Measurements from ENCODE around the gene RAD51B. TPM values are rescaled to one million over a fixed set of nuclear protein-coding genes. Genes with fewer than 3 reads are reported as not detected.
"Not testable (repeated sequence)": the region's sequence is repeated elsewhere in the genome, so short reads cannot be mapped to it uniquely, and the experiment has no call there.

RAD51B gene
- total RNA-seq, 4 donors from 2014 or later, result 19.6 to 39.7 (median 25.4) TPM

DNA sequence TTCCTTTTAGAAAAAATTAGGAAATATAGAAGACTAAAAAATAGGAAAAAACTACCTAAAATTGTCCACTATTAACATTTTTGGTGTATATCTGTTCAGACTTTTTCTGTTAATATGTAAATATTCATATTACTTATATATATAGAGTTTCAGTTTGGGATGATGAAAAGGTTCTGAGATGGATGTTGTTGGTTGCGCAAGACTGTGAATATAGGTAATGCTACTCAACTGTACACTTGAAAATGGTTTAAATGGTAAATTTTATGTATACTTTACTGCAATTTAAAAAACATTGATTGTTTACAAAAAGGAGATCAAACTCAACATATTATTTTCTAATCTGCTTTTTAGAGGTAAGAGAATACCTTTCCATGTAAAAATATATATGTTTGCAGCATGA lies 200.9 kb downstream of the RAD51B start:
- TF ChIP-seq, protein P1, sequence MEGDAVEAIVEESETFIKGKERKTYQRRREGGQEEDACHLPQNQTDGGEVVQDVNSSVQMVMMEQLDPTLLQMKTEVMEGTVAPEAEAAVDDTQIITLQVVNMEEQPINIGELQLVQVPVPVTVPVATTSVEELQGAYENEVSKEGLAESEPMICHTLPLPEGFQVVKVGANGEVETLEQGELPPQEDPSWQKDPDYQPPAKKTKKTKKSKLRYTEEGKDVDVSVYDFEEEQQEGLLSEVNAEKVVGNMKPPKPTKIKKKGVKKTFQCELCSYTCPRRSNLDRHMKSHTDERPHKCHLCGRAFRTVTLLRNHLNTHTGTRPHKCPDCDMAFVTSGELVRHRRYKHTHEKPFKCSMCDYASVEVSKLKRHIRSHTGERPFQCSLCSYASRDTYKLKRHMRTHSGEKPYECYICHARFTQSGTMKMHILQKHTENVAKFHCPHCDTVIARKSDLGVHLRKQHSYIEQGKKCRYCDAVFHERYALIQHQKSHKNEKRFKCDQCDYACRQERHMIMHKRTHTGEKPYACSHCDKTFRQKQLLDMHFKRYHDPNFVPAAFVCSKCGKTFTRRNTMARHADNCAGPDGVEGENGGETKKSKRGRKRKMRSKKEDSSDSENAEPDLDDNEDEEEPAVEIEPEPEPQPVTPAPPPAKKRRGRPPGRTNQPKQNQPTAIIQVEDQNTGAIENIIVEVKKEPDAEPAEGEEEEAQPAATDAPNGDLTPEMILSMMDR (IDR thresholded peaks at IDR 0.05), result no peak
- TF ChIP-seq POLR2AphosphoS5 (IDR thresholded peaks at IDR 0.05) (no peak), EP300 (IDR thresholded peaks at IDR 0.05) (no peak), POLR2A (IDR thresholded peaks at IDR 0.05) (no peak)
- no peaks in the 10 kb centered on the region for H3K36me3 ChIP-seq
- no peaks in the 10 kb centered on the region for H3K9me3 ChIP-seq
- H3K27ac ChIP-seq, result no peak overlapping the region
- H3K27me3 ChIP-seq, result no peaks in the 10 kb centered on the region
- no peak overlapping the region for H3K4me3 ChIP-seq
- no peak for DNase-seq (ENCODE audit: low spot score in 2 of 2)
- WGBS, result 98% methylated on average over 1 of the region's 1 CpG
- H3K4me1 ChIP-seq, result peaks cover 6% of the 10 kb centered on the region

DNA sequence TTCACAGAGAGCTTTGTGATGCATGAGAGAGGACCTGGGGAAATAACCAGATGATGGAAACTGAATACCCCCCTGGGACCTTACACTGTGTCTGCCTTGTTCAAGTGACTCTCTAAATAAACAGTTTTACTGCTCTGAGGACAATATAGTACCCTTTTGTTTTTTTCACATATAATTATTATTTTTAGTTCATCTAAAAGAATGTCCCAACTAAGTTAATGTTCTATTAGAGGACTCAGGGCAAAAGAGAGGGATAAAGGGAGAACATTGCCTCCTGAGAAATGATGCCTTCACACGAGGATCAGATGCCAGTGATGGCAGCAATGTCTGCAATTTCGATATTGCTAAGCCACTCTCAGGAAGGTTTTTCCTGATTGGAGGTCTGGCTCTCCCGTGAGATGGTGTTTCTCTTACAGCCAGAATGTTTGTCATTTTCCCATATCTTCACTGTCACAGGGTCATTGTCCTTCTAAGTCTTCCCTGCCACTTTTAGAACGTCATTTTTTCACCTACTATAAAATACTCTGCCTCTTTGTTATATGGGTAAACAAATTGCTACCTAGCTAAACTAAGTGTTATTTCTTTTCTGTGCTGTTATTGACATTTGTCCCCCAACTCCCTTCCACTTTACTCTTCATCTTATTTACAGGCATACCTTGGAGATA lies 201.6 kb downstream of the RAD51B start:
- TF ChIP-seq, protein P1 (IDR thresholded peaks at IDR 0.05), result no peak
- no peak for TF ChIP-seq POLR2A (IDR thresholded peaks at IDR 0.05)
- no peak for TF ChIP-seq POLR2AphosphoS5 (IDR thresholded peaks at IDR 0.05)
- TF ChIP-seq EP300 (IDR thresholded peaks at IDR 0.05), result no peak
- 53% methylated on average over 4 of the region's 4 CpGs for WGBS
- Histone ChIP-seq H3K4me3 (no peak overlapping the region), H3K9me3 (no peaks in the 10 kb centered on the region), H3K4me1 (peaks cover 6% of the 10 kb centered on the region), H3K27ac (no peak overlapping the region), H3K36me3 (no peaks in the 10 kb centered on the region), H3K27me3 (no peaks in the 10 kb centered on the region)
- DNase-seq (ENCODE audit: low spot score in 2 of 2), result no peak

DNA sequence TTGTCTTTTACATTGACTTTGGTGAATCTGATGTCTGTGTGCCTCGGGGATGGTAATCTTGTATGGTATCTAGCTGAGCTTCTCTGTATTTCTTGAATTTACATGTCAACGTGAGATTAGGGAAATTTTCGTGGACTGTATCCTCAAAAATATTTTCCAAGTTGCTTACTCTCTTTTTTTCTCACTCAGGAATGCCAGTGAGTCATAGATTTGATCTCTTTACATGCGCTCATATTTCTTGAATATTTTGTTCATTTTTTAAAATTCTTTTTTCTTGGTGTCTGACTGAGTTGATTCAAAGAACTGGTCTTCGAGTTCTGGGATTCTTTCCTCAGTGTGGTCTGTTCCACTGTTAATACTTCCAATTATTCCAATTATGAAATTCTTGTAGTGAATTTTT lies 207.7 kb downstream of the RAD51B start:
- Histone ChIP-seq H3K4me1 (no peaks in the 10 kb centered on the region), H3K27ac (no peak overlapping the region), H3K9me3 (no peaks in the 10 kb centered on the region), H3K4me3 (no peak overlapping the region), H3K27me3 (no peaks in the 10 kb centered on the region), H3K36me3 (no peaks in the 10 kb centered on the region)
- 64% methylated on average over 5 of the region's 5 CpGs for WGBS
- no peak for TF ChIP-seq POLR2A (IDR thresholded peaks at IDR 0.05)
- TF ChIP-seq, protein P1 (IDR thresholded peaks at IDR 0.05), result no peak
- no peak for TF ChIP-seq POLR2AphosphoS5 (IDR thresholded peaks at IDR 0.05)
- TF ChIP-seq EP300 (IDR thresholded peaks at IDR 0.05), result no peak
- no peak for DNase-seq (ENCODE audit: low spot score in 2 of 2)

DNA sequence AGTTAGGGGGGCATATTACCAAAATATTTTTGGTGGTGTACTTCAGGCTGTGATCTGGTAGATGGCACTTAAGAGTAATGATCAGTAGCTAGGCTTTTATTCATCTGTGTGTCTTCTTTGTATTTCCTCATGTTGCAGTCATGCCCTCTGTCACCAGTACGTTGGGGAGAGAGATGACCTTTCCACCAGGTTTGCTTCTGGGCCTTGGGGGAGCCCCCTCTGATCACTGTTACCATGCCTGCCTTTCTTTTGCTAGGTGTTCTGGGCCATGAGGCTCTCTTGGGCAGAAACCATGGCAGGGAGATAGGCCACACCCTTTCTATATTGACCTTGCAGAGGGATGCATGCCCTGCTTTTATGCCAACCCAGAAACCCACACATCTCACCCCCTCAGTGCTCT lies 208.5 kb downstream of the RAD51B start:
- Histone ChIP-seq H3K36me3 (no peaks in the 10 kb centered on the region), H3K4me3 (no peak overlapping the region), H3K9me3 (no peaks in the 10 kb centered on the region), H3K27ac (no peak overlapping the region), H3K27me3 (no peaks in the 10 kb centered on the region), H3K4me1 (no peaks in the 10 kb centered on the region)
- WGBS, result 83% methylated on average over 1 of the region's 1 CpG
- no peak for DNase-seq (ENCODE audit: low spot score in 2 of 2)
- TF ChIP-seq EP300 (IDR thresholded peaks at IDR 0.05) (no peak), POLR2A (IDR thresholded peaks at IDR 0.05) (no peak), POLR2AphosphoS5 (IDR thresholded peaks at IDR 0.05) (no peak)
- TF ChIP-seq, protein P1 (IDR thresholded peaks at IDR 0.05), result no peak

DNA sequence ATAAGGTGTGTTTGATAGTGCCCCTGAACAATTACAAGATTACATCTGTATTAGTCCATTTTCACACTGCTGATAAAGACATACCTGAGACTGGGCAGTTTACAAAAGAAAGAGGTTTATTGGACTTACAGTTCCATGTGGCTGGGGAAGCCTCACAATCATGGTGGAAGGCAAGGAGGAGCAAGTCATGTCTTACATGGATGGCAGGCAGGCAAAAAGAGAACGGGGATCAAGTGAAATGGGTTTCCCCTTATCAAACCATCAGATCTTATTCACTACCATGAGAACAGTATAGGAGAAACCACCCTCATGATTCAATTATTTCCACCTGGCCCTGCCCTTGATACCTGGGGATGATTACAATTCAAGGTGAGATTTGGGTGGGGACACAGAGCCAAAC lies 211.4 kb downstream of the RAD51B start:
- H3K9me3 ChIP-seq; H3K4me3 ChIP-seq; H3K36me3 ChIP-seq; H3K4me1 ChIP-seq; DNase-seq (ENCODE audit: low spot score in 2 of 2); H3K27me3 ChIP-seq; H3K27ac ChIP-seq: not testable (repeated sequence)
- whole genome bisulfite sequencing, result 100% methylated on average over 1 of the region's 1 CpG

DNA sequence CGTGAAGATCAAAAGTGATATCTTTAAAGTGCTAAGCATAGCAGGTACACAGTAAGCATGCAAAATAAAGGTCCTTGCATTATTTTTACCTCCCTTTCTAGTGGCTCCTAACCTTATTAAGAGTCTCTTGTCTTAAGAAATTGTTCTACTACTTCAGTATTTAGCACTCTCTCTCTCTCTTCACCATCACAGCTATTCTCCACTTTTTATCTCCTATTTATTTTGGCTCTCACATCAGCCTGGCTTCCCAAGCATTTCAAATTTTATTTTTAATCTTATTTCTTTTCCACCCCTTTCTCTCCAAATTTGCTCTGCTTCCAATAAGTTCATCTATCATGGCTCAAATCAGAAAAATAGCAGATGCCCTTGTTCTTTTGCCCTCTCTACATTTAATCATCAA lies 212.6 kb downstream of the RAD51B start:
- no peak for DNase-seq (ENCODE audit: low spot score in 2 of 2)
- H3K27me3 ChIP-seq, result no peaks in the 10 kb centered on the region
- 100% methylated on average over 1 of the region's 1 CpG for WGBS

More for the DNA sequence above, 212.6 kb downstream of the RAD51B start:
- H3K36me3 ChIP-seq, result no peaks in the 10 kb centered on the region
- no peaks in the 10 kb centered on the region for H3K9me3 ChIP-seq
- H3K4me3 ChIP-seq, result no peak overlapping the region
- H3K27ac ChIP-seq, result no peak overlapping the region
- peaks cover 5% of the 10 kb centered on the region for H3K4me1 ChIP-seq
- no peak for TF ChIP-seq EP300 (IDR thresholded peaks at IDR 0.05)
- TF ChIP-seq, protein P1 (IDR thresholded peaks at IDR 0.05), result no peak
